HT1080 (cell line): Measurements from ENCODE around the gene OPALIN. TPM values are rescaled to one million over a fixed set of nuclear protein-coding genes. Genes with fewer than 3 reads are reported as not detected.
A peak's percentile ranks its signal among the peaks of the same experiment; 100 is the strongest.

Experiments
- DNase-seq: peaks from one replicate; pipeline ENCODE4 v3.0.0-alpha.2; 2015; ENCODE audit warnings: low read depth
- total RNA-seq: library from RNA; depleted of rRNA; stranded (reverse); fragments of >200 nt; shearing (Covaris generic); gene quantifications from 2 replicates; pipeline ENCODE4 v1.2.3, GENCODE V29; 2014

The OPALIN gene
- total RNA-seq, 1 experiment from 2014 or later = not detected

DNA sequence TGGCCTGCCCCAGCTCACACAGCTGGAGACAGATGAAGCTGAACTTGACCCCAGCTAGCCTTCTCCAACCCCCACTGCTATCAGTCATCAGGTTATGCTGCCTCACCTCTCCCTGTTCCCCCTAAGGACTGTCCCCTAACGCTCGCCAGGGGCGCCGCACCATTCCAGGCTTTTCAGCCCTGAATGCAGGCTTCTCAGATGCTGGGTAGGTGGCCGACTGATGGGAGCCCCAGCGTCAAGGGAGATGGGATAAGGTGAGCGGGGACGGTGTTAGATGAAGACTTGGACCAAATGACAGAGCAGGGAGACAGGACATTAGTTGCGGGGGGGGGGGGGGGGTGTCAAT lies 15.8 kb upstream of the OPALIN start:
- no peak for DNase-seq

DNA sequence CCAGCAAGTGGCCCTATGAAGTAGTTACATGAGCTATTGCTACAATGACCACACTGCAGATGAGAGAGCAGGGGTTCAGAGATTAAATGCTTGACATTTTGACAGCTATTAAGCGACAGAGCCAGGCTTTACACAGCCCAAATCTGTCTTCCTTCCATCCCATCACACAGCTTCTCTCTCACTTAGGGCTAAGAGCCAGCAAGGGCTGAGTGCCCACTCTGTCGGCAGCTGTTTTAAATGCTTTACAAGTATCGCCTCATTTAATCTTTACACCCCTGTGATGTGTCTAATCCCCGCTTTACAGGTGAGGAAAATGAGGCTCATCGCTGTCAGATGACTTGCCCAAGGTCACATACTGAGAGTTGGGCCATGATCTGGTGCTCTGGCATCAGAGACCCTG lies 15.2 kb upstream of the OPALIN start:
- no peak for DNase-seq

DNA sequence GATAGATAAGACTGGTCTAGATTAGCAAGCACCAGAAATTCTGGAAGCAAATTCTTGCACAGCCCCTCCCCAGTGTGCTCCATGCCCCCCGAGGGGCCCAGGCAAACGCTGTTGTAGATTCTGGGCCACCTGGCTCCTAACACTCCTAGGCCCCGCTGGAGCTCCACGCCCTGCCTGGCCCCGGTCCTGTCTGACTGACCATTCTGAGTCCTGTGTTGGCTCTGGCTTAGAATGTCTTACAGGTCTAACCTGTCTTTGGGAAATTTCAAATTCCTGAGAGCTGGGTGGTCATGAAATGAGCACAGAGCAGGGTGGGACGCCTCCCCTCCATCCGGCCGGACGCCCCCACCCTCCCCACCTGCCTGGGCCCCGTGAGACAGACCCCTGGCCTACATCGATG lies 12.6 kb upstream of the OPALIN start:
- no peak for DNase-seq

DNA sequence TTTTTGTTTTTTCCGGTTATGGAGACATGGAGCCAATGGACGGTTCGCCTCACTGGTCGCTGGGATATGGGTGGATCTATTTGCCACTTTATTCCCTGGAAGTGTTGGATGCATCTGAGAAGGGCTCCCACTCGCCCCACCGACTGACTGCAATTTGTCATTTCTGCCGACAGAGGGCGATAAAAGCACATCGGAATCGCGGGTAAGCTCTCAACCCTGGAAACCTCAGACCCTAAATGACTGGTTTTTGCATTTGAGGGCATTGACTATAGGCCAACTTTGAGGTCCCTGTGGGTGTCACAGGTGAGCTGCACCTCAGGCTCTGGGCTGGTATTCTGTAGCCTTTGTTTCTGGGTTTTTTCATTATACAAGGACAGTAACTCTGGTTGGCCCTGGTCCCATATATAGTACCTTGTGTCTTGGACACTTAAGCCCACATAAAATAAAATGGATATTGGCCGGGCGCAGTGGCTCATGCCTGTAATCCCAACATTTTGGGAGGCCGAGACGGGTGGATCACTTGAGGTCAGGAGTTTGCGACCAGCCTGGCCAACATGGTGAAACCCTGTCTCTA lies 11.9 kb upstream of the OPALIN start:
- peak; percentile 74 for DNase-seq

DNA sequence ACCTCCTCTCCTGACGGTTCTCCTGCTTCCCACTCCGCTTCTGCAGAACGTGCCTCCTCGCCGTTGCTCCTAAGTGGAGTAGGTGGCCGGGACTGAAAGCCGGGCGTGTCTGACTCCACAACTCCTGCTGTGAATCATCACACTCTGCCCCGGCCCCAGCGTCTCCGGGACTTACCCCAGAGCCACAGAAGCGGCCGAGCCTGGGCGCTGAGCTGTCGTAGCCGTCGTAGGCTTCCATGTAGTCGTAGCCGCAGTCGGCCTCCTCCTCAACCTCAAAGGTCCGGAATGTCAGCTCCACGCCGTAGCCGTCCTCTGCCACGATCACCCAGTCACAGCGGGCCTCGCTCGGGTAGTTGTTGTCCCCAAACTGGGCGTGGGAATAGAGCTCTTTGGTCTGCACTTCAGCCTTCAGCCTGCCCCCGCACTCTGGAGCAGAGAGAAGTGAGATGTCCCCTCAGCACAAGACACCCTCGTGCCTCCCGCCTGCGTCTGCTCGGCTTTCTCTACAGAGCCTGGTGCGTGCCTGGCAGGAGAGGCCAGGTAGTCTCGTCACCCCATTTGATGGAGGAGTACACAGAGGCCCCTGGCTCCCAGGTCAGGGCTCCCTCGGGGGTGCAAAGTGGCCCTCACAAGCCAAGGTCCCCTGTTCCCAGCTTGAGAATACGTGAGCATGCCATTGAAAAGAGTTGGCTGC lies 11.2 kb upstream of the OPALIN start:
- peak; percentile 75 for DNase-seq

DNA sequence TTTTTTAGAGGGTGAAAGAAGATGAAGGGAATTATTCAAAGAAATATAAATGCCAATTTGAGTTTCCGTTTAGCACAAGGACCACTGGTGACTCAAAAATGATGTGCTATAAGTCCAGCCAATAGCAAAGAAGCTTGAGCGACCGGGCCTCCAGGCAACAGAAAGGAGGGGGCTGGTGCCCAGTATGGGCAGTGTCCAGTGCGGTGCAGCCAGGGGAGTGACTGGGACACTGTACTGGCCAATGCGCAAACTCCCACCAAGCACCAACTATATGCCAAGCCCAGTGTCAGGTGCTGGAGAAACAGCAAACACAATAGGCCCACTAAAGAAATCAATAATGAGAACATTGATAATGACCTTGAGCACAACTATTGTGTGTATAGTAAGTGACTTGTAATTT lies 10.2 kb upstream of the OPALIN start:
- no peak for DNase-seq

DNA sequence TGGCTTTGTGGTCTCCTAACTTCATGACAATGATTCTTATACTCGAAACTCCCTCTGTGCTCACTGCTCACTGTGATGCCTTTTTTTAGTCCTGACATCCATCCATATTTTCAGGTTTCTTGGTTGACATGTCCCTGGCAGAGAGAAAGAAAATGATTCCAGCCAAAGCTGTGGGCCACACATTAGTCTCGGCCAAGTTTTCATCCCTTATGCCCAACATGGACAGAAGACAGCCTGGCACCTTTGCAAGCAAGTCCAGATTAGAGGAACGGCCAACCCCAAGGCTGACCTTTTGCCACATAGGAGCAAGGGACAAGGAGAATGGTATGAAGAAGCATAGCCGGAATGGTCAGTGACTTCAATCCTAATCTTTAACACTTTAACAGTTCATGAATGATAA lies 8.7 kb upstream of the OPALIN start:
- DNase-seq = no peak

DNA sequence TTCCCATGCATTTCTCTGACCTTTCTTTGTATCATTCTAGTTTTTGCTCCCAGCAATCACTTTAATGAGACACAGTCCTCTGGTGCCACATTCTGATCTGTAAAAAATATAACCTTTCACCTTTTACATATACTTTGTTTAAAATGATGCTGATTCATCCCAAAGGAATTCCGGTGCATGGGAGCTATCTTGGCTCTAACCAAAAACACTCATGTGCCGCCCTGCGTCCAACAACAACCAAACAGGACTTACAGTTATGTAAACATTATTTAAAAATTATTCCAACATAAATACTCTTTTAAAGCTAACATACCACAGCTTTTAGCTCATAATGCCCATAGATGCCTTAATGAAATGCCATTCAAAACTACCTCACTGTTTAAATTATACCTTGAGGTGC lies 7.7 kb upstream of the OPALIN start:
- no peak for DNase-seq

DNA sequence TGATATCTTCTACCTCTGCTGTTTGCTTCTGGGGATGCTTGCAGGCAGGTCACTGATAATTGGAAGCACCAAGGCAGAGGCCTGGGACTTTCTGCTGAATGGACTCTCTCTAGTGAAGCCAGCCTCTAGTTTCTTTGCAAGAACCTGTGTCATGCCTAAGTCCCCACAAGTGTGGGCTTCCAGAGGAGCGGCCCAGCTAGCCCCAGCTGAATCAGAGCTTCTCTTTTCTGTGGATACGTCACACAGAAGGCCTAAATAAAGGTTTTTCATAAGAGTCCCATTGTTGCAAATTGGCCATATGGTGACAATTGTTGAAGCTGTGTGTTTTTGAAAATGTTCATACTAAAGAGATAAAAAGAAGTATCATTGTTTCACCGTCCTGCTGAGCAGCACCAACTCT lies 6.8 kb upstream of the OPALIN start:
- DNase-seq = no peak

DNA sequence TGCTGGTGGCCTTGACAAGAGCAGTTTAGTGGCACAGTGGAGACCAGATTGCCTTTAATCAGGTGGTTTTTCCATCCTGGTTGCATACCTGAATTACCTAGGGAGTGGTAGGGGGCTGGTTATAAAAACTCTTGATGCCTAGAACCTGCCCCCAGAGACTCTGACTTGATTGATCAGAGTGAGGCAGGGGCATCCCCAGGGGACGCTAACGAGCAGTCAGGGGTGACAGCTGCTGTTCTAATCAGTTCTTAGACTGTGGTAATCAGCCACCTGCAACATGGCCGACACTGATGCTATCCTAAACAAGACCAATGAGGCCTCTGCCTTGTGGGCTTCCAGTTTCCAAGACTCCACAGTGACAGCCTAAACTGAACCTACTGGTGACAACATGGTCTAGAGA lies 2.0 kb upstream of the OPALIN start:
- DNase-seq = no peak

DNA sequence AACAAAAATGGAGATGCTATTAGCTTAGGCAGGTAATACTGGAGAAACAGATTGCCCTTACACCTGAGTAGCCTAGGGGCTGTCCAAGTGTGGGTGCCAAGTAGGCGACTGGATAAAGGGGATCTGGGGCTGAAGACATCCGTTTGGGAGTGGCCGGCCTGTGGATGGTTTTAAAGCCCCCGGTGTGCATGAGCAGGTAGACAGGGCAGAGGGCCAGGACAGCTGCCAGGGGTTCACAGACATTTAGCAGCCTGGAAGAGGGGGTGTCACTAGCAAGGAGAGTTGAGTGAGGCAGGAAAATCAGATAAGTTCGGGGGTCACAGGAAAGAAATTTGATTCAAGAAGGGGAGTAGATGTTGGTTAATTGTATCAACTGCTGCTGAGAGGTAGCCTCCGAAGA lies 1.5 kb upstream of the OPALIN start:
- DNase-seq = no peak

DNA sequence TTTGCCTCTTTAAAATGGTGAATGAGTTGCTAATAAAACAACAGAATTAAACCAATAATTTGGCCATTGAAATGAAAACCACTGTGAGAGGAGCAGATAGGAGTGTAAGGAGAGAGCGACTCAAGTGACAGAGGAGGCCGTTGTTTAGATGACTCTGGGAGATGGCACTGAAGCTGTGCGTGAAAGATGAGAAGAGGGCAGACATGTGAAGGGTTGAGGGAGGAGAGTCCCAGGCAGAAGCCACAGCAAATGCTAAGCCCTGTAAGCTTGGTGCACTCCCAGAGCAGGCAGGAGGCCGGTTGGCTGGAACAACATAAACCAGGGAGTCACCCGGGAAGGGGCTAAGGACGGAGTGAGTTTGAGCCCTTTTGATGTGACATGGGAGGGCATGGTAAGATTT lies 814 bp upstream of the OPALIN start:
- DNase-seq = no peak

DNA sequence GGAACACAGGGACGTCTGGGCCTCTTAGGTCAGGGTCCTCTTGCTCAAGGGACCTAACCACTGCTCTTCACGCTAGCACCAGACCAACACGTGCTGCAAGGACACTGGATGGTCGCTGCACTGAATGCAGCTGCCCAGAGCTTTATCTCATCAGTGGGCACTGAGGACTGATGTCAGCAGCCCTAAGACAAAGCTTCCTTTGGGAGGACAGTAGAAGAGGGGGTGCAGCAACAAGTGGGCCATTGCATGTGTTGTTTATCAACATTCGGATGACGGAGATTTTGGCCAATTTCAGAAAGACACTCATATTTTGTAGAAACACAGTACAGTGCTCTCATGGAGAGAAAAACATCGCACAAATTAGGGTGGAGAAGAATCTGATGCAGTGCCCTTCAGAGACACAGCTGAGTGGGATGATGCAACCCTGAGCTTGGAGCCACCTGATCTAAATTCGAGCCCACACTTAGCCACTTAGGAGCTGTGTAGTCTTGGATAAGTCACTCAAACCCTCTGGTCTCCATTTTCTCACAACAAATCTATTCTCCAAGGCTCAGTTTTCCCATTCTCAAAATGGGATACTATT lies 1.7 kb downstream of the OPALIN start:
- DNase-seq = no peak

DNA sequence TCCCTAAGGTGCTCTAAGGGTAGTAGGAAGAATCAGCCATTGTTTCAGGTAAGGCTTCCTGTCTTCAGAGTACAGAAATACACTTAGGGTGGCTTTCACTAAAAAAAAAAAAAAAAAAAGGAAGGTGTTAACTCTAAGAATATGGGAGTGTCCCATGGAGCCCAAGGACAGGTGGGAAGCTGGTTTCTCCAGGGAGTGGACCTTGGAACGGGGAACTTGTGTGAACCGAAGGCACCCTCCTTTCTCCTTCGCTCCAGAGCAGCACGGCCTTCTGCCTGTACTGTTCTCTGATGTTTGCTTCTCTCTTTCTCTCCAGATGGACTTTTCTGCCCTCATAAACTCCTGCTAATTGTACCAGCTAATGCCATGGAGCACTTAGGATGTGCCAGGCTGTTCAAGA lies 6.2 kb downstream of the OPALIN start:
- no peak for DNase-seq

DNA sequence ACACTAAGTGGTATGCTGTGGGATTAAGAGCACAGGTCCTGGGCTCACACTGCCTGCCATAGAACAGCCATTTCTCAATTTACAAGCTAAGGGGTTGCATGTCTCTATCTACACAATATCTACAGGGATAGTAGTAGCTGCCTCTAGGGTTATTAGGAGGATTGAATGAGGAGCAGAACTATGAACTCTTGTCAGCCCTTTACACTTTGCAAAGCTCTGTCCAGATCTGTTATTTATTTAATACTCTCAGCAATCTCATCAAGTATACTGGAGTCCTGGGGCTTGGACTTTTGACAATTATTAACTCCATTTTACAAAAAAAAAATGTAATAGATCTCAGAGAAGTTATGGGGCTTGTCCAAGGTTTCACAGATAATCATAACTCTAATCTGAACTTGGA lies 6.8 kb downstream of the OPALIN start:
- DNase-seq = no peak

DNA sequence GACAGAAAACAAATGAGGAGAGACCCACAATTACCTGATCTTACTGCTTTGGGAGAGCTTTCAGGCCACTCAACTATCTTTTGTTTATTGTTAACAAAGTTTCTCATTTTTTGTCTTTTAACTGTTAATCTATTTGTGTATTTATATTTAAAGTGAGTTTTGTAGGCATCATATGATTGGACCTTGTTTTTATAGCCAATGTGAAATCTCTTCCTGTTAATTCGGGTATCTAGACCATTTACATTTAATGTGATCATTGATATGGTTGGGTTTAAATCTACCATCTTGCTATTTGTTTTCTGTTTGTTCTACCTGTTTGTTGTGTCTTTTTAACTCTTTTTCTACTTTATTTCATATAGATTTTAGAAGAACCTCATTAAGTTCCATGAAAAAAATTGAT lies 12.5 kb downstream of the OPALIN start:
- DNase-seq = no peak

DNA sequence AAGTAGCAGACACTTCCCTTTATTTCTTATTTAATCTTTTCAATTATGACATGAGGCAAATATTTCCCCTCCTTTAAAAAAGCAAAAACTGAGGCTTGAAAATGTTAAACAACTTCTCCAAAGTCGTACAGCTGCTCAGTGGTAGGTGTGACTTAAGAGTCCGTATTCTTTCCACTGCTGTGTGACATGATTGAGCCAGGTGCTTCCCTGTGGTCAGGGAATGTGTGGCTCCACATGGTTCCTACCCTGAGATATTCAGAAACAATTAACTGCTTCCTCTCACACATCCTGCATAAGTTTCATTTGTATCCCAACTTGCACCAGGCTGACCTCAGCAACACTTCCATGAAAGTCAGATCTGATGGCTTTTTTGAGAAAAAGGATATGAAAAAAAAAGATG lies 13.6 kb downstream of the OPALIN start:
- no peak for DNase-seq

DNA sequence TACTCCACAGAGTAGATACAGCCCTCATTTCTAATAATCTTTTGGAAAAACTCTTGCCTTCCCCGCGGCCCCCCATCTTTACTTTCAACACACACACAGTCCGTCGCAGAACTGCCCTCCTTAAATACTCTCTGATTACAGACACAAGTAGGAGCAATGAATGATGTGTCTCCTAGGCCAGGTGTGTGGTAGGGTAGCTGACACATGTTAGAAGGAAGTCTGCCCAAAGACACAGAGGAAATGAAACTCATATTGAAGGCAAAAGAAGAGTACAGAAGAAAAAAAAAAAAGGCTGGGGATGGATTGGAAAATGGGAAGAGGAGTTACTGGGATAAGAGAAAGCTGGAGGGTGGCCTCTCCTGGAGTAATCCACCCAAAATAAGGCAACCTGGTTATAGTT lies 14.6 kb downstream of the OPALIN start:
- no peak for DNase-seq

DNA sequence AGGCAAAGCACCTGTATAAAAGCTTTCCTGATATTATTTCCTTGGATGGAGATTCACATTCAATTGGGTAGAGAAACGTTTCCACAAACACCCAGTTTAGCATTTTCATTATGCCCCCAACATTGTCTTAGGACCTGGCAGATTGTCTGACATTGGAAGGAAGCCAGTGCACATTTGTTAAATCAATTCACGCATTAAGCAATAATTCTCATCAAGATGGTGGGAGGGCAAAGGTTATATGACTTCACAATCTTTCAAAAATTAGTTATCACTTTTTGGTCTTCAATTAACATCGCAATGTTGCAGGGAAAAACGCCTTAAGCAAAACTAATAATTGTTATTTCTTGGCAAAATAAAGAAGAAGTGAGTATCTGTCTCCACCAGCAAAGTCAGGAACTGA lies 16.4 kb downstream of the OPALIN start:
- no peak for DNase-seq

DNA sequence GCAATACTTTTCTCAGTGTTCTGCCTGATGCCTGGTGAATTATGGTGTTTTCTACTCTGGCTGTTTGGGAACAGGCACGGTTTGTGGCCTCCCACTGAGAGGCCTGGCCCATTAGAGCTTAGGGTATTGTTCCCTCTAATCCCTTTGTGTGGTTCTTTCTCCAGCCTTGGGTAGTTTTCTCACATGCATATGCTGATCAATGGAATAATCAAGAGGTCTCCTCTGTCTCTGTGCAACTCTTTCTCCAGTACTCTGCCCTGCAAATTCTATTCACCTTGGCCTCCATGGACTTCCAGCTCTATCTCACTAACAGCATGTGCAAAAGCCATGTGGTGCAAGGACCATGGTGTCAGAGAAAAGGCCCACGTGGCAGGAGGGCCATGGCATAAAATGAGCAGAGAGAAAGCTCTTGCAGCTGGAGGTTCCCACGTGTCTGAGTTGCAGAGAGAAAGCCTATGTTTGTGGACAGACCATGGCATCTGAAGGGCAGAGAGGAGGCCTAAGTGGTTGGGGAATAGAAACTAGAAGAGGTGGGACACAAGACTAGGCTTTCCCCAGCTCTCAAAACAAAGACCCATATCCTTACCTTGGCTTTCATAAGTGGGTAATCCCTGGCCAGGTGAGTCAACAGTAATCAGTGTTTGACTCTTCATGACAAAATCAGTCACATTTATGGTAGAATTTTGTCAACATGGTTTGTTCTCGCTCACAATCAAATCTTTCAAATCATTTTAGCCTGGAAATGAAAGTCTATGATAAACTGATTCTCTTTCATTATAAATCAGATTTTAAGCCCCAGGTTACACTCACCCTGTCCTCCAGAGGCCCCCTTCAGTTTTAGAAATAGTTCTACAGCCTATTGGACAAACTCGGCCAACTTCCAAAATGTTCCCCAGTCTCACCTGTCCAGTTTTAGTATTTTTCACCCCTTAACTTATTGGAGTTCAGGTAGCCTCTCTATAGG lies 17.3 kb downstream of the OPALIN start:
- no peak for DNase-seq

DNA sequence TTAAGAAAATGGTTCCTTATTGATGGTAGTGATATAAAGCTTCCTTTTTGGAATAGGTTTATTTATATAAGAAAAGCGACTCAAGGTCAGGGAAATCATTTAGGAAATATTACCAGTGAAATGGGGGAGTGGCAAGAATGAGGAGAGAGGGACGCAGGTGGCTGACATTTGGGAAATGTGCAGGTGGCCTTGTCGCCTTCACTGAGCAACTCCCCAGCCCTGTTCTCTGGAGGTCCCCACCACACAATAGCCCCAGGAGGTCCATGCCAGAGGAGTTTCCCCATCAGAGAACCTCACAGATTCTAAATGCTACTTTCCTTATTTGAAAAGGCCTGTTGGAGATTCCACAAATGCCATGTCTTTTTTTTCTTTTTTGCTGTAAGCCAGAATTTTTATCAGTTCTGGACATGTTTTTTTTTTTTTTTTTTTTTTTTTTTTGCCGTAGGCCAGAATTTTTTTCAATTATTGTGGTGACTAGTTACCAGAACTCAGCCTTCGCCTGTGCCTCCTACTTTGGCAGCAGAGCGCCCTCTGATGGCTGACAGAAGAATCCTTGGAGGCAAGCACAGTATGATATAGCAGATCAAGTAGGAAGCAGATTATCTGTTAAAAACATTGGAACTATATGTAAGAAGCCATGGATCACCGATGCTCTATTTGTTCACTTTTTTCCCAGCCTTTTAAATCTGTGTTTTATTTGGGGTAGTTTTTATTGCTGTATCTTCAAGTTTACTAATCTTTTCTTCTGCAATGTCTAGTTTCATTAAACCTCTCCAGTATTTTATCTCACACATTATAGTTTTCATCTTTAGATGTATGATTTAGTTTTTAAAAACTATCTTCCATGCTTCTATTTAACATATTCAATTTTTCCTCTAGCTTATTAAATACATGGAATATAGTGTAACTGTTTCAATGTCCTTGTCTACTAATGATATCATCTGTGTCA lies 18.6 kb downstream of the OPALIN start:
- peak; percentile 13 for DNase-seq
